Panc1 (cell line): ENCODE results near the gene NDC1. TPM values are rescaled to one million over a fixed set of nuclear protein-coding genes. Genes with fewer than 3 reads are reported as not detected.

Experiments used
- ATAC-seq: fragments of 200-7000 bp; cut with Tn5 transposase; 2 replicates; pipeline ENCODE4 v1.9.1; 2020; ENCODE audit warnings: mild to moderate bottlenecking, moderate library complexity
- BruUV-seq: library from RNA; stranded (reverse); fragments of 400-500 nt; replicated peaks from 2 replicates; lab custom pipeline; 2021; lab: Mats Ljungman, UMichigan
- CTCF ChIA-PET: fragments of 300-600 bp; sonication (Branson Sonifier 250); formaldehyde crosslinking; loops from one replicate; lab custom pipeline; 2022; ENCODE audit warnings: antibody characterized with exemption; lab: Charles Lee
- POLR2A ChIA-PET: fragments of 300-600 bp; sonication (Branson Sonifier 250); formaldehyde crosslinking; loops from one replicate; lab custom pipeline; 2022; ENCODE audit warnings: antibody characterized with exemption; lab: Charles Lee
- DNase-seq: peaks from one replicate; pipeline ENCODE4 v3.0.0-alpha.2; 2010; ENCODE audit warnings: low read depth, low spot score
- H3K27ac ChIP-seq: 2 replicates; pipeline ENCODE4 v1.5.1; 2011; ENCODE audit warnings: mild to moderate bottlenecking, low read length, inconsistent platforms
- H3K27me3 ChIP-seq: fragments of 200-500 bp; sonication (Bioruptor generic); 2 replicates; pipeline ENCODE4 v1.6.0; 2014; ENCODE audit warnings: low read length, inconsistent platforms; ENCODE audit not compliant: control insufficient read depth, insufficient read depth
- H3K36me3 ChIP-seq: fragments of 200-500 bp; sonication (Bioruptor generic); 2 replicates; pipeline ENCODE4 v1.5.1; 2014; ENCODE audit warnings: inconsistent platforms, mild to moderate bottlenecking, low read length, moderate library complexity; ENCODE audit not compliant: control insufficient read depth, insufficient read depth
- H3K4me1 ChIP-seq: 2 replicates; pipeline ENCODE4 v1.5.1; 2011; ENCODE audit warnings: inconsistent platforms, mild to moderate bottlenecking, low read length, moderate library complexity; ENCODE audit not compliant: control insufficient read depth, insufficient read depth
- H3K4me3 ChIP-seq, 2 experiments: 2 replicates each; pipeline ENCODE4 v1.5.1; 2011 to 2012; ENCODE audit warnings: low read depth in 2 of 2, low read length in 2 of 2, mild to moderate bottlenecking in 2 of 2, inconsistent platforms in 1 of 2, moderate library complexity in 1 of 2
- H3K9me3 ChIP-seq: fragments of 200-500 bp; sonication (Bioruptor generic); 2 replicates; pipeline ENCODE4 v1.5.1; 2014; ENCODE audit warnings: low read depth, mild to moderate bottlenecking, inconsistent platforms, low read length, moderate library complexity; ENCODE audit not compliant: control insufficient read depth, insufficient read depth
- CTCF ChIP-seq: fragments of 450-650 bp; IDR thresholded peaks from 2 replicates; pipeline ENCODE4 v1.5.1; 2017; ENCODE audit warnings: mild to moderate bottlenecking
- POLR2AphosphoS5 ChIP-seq: IDR thresholded peaks from 2 replicates; pipeline ENCODE4 v1.6.1; 2012; ENCODE audit warnings: mild to moderate bottlenecking, low read depth, low read length, moderate library complexity
- REST ChIP-seq, 2 experiments: IDR thresholded peaks; 2 replicates each; pipeline ENCODE4 v1.6.1; 2011 to 2012; ENCODE audit warnings: low read depth in 2 of 2, control low read depth in 1 of 2, low read length in 1 of 2, mild to moderate bottlenecking in 1 of 2, moderate library complexity in 1 of 2; ENCODE audit not compliant: insufficient read depth in 1 of 2
- SIN3A ChIP-seq: IDR thresholded peaks from 2 replicates; pipeline ENCODE4 v1.6.1; 2012; ENCODE audit warnings: low read depth, mild to moderate bottlenecking, low read length, moderate library complexity, borderline replicate concordance; ENCODE audit not compliant: insufficient read depth
- TCF7L2 ChIP-seq: IDR thresholded peaks from 2 replicates; pipeline ENCODE4 v1.6.1; 2011; ENCODE audit warnings: mild to moderate bottlenecking, low read depth, low read length, inconsistent platforms
- in situ Hi-C: cut with HindIII; loops from 2 replicates; pipeline ENCODE4 v1.10.0; 2016; ENCODE audit warnings: low sequenced_read_pairs, low pct_unique_long_range_greater_than_20kb
- intact Hi-C: fragments of 100-400 bp; cut with micrococcal nuclease; formaldehyde crosslinking; loops from one replicate; pipeline ENCODE4 v1.10.0; 2022; ENCODE audit not compliant: unreplicated experiment
- total RNA-seq: library from RNA; stranded (reverse); gene quantifications from one replicate; pipeline ENCODE4 v1.2.1, GENCODE V29; 2021; ENCODE audit not compliant: unreplicated experiment

NDC1 gene
- total RNA-seq, 1 experiment from 2014 or later, result 44.4 TPM

GRCh38 chr1:53725238-53725689 is 112.8 kb downstream of the NDC1 start:
- no TSS peak for BruUV-seq
- H3K27me3 ChIP-seq, result no peaks in the 10 kb centered on the region
- no peak for TF ChIP-seq REST (IDR thresholded peaks at IDR 0.05; ENCODE audit: insufficient read depth in 1 of 2, low read depth in 2 of 2, low read length in 1 of 2)
- TF ChIP-seq CTCF, result peak; percentile 46
- TF ChIP-seq SIN3A, result no peak
- TF ChIP-seq TCF7L2, result no peak
- no peak for TF ChIP-seq POLR2AphosphoS5
- DNase-seq (no peak), ATAC-seq (peak; percentile 53; the same call in 1 of the 2 replicates)
- no peak overlapping the region for H3K27ac ChIP-seq
- no peaks in the 10 kb centered on the region for H3K9me3 ChIP-seq
- no peaks in the 10 kb centered on the region for H3K36me3 ChIP-seq
- CTCF ChIA-PET, result no interaction called here
- in situ Hi-C loops, result no loop called here
- no peaks in the 10 kb centered on the region for H3K4me1 ChIP-seq
- intact Hi-C loops, result no loop called here
- no peak overlapping the region for H3K4me3 ChIP-seq
- POLR2A ChIA-PET, result no interaction called here

- POLR2A ChIA-PET, result no interaction called here
- in situ Hi-C loops, result no loop called here
- no peaks in the 10 kb centered on the region for H3K36me3 ChIP-seq
- intact Hi-C loops, result no loop called here
- no peaks in the 10 kb centered on the region for H3K27me3 ChIP-seq
- TF ChIP-seq TCF7L2 (no peak), REST (IDR thresholded peaks at IDR 0.05; ENCODE audit: insufficient read depth in 1 of 2, low read depth in 2 of 2, low read length in 1 of 2) (no peak), SIN3A (no peak), POLR2AphosphoS5 (no peak), CTCF (no peak)
- H3K4me3 ChIP-seq, result no peak overlapping the region
- ATAC-seq (no peak), DNase-seq (no peak)
- BruUV-seq, result no TSS peak
- H3K4me1 ChIP-seq, result no peaks in the 10 kb centered on the region; the same call in 1 of the 2 replicates
- no peak overlapping the region for H3K27ac ChIP-seq
- no peaks in the 10 kb centered on the region for H3K9me3 ChIP-seq
- CTCF ChIA-PET, result no interaction called here
Observed at GRCh38 chr1:53722025-53722424, 116.1 kb downstream of the NDC1 start.
